Erythroblast (primary cell): Measurements from ENCODE around the gene DYNC1I1.

Experiments
- GATA1 ChIP-seq: IDR thresholded peaks from 2 replicates; pipeline ENCODE4 v1.6.1; 2011; ENCODE audit warnings: low read depth, mild to moderate bottlenecking, control low read depth, low read length, moderate library complexity
- POLR2A ChIP-seq: IDR thresholded peaks from 2 replicates; pipeline ENCODE4 v1.6.1; 2011; ENCODE audit warnings: mild to moderate bottlenecking, low read length

GRCh38 chr7:95915731-95916130, 143.4 kb downstream of the DYNC1I1 start:
- TF ChIP-seq POLR2A (no peak), GATA1 (no peak)
